HCT116 (cell line): ENCODE measurements around the gene RPUSD3. TPM values are rescaled to one million over a fixed set of nuclear protein-coding genes. Genes with fewer than 3 reads are reported as not detected.

Experiments
- ATAC-seq: fragments of 200-7000 bp; cut with Tn5 transposase; 2 replicates; pipeline ENCODE4 v1.9.1; 2020; ENCODE audit warnings: mild to moderate bottlenecking, moderate library complexity
- BruUV-seq: library from RNA; stranded (reverse); fragments of 400-500 nt; replicated peaks from 2 replicates; lab custom pipeline; 2021; lab: Mats Ljungman, UMichigan
- CTCF ChIA-PET: fragments of 300-600 bp; sonication (Branson Sonifier 250); formaldehyde crosslinking; loops from one replicate; lab custom pipeline; 2021; ENCODE audit warnings: antibody characterized with exemption; lab: Charles Lee
- POLR2A ChIA-PET: fragments of 300-600, 350-600 bp; sonication (Branson Sonifier 250); formaldehyde crosslinking; loops from one replicate; lab custom pipeline; 2021; ENCODE audit warnings: antibody characterized with exemption; lab: Charles Lee
- RAD21 ChIA-PET, 2 experiments: fragments of 300-600 bp; sonication (Branson Sonifier 250); formaldehyde crosslinking; loops; one replicate each; lab custom pipeline; 2023; ENCODE audit warnings: low total read pairs in 2 of 2; ENCODE audit not compliant: uncharacterized antibody in 2 of 2, unreplicated experiment in 2 of 2, low non-redundant PET in 1 of 2; lab: Charles Lee
- DNase-seq: peaks from one replicate; pipeline ENCODE4 v3.0.0-alpha.2; 2010; ENCODE audit warnings: low read depth, low spot score
- H2AFZ ChIP-seq: fragments of 200-600 bp; shearing (Covaris generic), sonication (generic); 2 replicates; pipeline ENCODE4 v1.6.1; 2017; ENCODE audit warnings: low read depth, mixed run types, mixed read lengths, antibody characterized with exemption, low read length; ENCODE audit not compliant: poor library complexity, severe bottlenecking
- H3K27ac ChIP-seq: 2 replicates; pipeline ENCODE4 v1.5.1; 2012; ENCODE audit warnings: low read depth, low read length
- H3K27me3 ChIP-seq: fragments of 200-600 bp; sonication (generic); 2 replicates; pipeline ENCODE4 v1.6.1; 2016; ENCODE audit warnings: mixed run types, low read length, mixed read lengths; ENCODE audit not compliant: insufficient read depth
- H3K36me3 ChIP-seq, 2 experiments: fragments of 200-500 bp in 1 of 2; fragments of 200-600 bp in 1 of 2; sonication (Bioruptor generic) in 1 of 2; sonication (generic) in 1 of 2; 2 replicates each; pipeline versions ENCODE4 v1.5.1 to v1.6.1; 2014 to 2016; ENCODE audit warnings: low read length in 2 of 2, inconsistent platforms in 1 of 2, mixed read lengths in 1 of 2, mixed run types in 1 of 2; ENCODE audit not compliant: insufficient read depth in 2 of 2, control insufficient read depth in 1 of 2
- H3K4me1 ChIP-seq, 2 experiments: fragments of 200-600 bp in 1 of 2; sonication (generic) in 1 of 2; 2 replicates each; pipeline versions ENCODE4 v1.5.1 to v1.6.1; 2012 to 2017; ENCODE audit warnings: low read length in 2 of 2, inconsistent platforms in 1 of 2, mild to moderate bottlenecking in 1 of 2, mixed read lengths in 1 of 2, mixed run types in 1 of 2, moderate library complexity in 1 of 2; ENCODE audit not compliant: insufficient read depth in 2 of 2, control insufficient read depth in 1 of 2
- H3K4me2 ChIP-seq: fragments of 200-600 bp; sonication (generic); 2 replicates; pipeline ENCODE4 v1.6.1; 2017; ENCODE audit warnings: mixed run types, low read length, mixed read lengths
- H3K4me3 ChIP-seq, 2 experiments: fragments of 200-600 bp in 1 of 2; sonication (generic) in 1 of 2; replicated peaks in 1 of 2; 2 replicates each; pipeline ENCODE4 v1.5.1; 2011 to 2016; ENCODE audit warnings: low read length in 2 of 2, control low read depth in 1 of 2, low read depth in 1 of 2, mild to moderate bottlenecking in 1 of 2, mixed read lengths in 1 of 2, mixed run types in 1 of 2
- H3K79me2 ChIP-seq: fragments of 200-600 bp; sonication (generic); 2 replicates; pipeline ENCODE4 v1.6.1; 2017; ENCODE audit warnings: mild to moderate bottlenecking, mixed run types, low read length, moderate library complexity, mixed read lengths; ENCODE audit not compliant: insufficient read depth
- H3K9ac ChIP-seq: fragments of 200-600 bp; sonication (generic); 2 replicates; pipeline ENCODE4 v1.6.1; 2016; ENCODE audit warnings: low read length, mixed read lengths
- H3K9me2 ChIP-seq: fragments of 200-600 bp; sonication (generic), shearing (Covaris generic); 2 replicates; pipeline ENCODE4 v1.6.1; 2017; ENCODE audit warnings: mixed run types, mild to moderate bottlenecking, moderate library complexity; ENCODE audit not compliant: insufficient read depth
- H3K9me3 ChIP-seq, 2 experiments: fragments of 200-500 bp in 1 of 2; fragments of 200-600 bp in 1 of 2; sonication (Bioruptor generic) in 1 of 2; sonication (generic) in 1 of 2; 2 replicates each; pipeline ENCODE4 v1.6.1; 2014 to 2017; ENCODE audit warnings: low read length in 2 of 2, mixed read lengths in 2 of 2, inconsistent platforms in 1 of 2, low read depth in 1 of 2, mild to moderate bottlenecking in 1 of 2, mixed run types in 1 of 2, moderate library complexity in 1 of 2; ENCODE audit not compliant: control insufficient read depth in 1 of 2, insufficient read depth in 1 of 2
- H4K20me1 ChIP-seq: fragments of 200-600 bp; sonication (generic), shearing (Covaris generic); 2 replicates; pipeline ENCODE4 v1.6.1; 2017; ENCODE audit warnings: mixed run types, mild to moderate bottlenecking, moderate library complexity; ENCODE audit not compliant: insufficient read depth
- CBX3 ChIP-seq: IDR thresholded peaks from 2 replicates; pipeline ENCODE4 v1.6.1; 2012; ENCODE audit warnings: low read depth
- CEBPB ChIP-seq: IDR thresholded peaks from 2 replicates; pipeline ENCODE4 v1.6.1; 2012; ENCODE audit warnings: low read depth
- EGR1 ChIP-seq: IDR thresholded peaks from 2 replicates; pipeline ENCODE4 v1.6.1; 2012; ENCODE audit warnings: low read depth
- ELF1 ChIP-seq: IDR thresholded peaks from 2 replicates; pipeline ENCODE4 v1.6.1; 2012; ENCODE audit warnings: low read depth, borderline replicate concordance
- EZH2phosphoT487 ChIP-seq: fragments of 200-600 bp; IDR thresholded peaks from 2 replicates; pipeline ENCODE4 v1.6.1; 2018; ENCODE audit warnings: antibody characterized with exemption, borderline replicate concordance
- FOSL1 ChIP-seq: IDR thresholded peaks from 2 replicates; pipeline ENCODE4 v1.6.1; 2012; ENCODE audit warnings: low read depth
- SIN3A ChIP-seq: IDR thresholded peaks from 2 replicates; pipeline ENCODE4 v1.6.1; 2012; ENCODE audit warnings: low read depth
- SP1 ChIP-seq: IDR thresholded peaks from 2 replicates; pipeline ENCODE4 v1.6.1; 2012; ENCODE audit warnings: low read depth
- TCF7L2 ChIP-seq: IDR thresholded peaks from 2 replicates; pipeline ENCODE4 v1.7.0; 2011; ENCODE audit warnings: borderline replicate concordance, inconsistent platforms; ENCODE audit not compliant: insufficient read depth, insufficient read length; ENCODE audit errors: extremely low read depth
- YY1 ChIP-seq: IDR thresholded peaks from 2 replicates; pipeline ENCODE4 v1.6.1; 2011; ENCODE audit warnings: low read length, low read depth, moderate library complexity, mild to moderate bottlenecking; ENCODE audit not compliant: insufficient replicate concordance; ENCODE audit errors: extremely low read depth
- ZFX ChIP-seq: fragments of 450-650 bp; IDR thresholded peaks from 2 replicates; pipeline ENCODE4 v1.6.1; 2017
- intact Hi-C: fragments of 100-400 bp; cut with micrococcal nuclease; formaldehyde crosslinking; loops from 2 replicates; pipeline ENCODE4 v1.10.0; 2022
- total RNA-seq: library from RNA; stranded (reverse); gene quantifications from one replicate; pipeline ENCODE4 v1.2.1, GENCODE V29; 2021; ENCODE audit not compliant: unreplicated experiment
- TF ChIP-seq, protein P1 (sequence below): IDR thresholded peaks from 2 replicates; pipeline ENCODE4 v1.6.1; 2012
- TF ChIP-seq, protein P2 (sequence below), 3 experiments: fragments of 200-600 bp in 1 of 3; sonication (generic) in 1 of 3; IDR thresholded peaks in 2 of 3; conservative IDR thresholded peaks in 1 of 3; 2 replicates each; pipeline ENCODE4 v1.5.1; 2012 to 2017; ENCODE audit warnings: low read depth in 2 of 3, low read length in 2 of 3, antibody characterized with exemption in 1 of 3, borderline replicate concordance in 1 of 3, control low read depth in 1 of 3, mild to moderate bottlenecking in 1 of 3, mixed read lengths in 1 of 3, mixed run types in 1 of 3, moderate library complexity in 1 of 3; ENCODE audit not compliant: insufficient read depth in 1 of 3
- TF ChIP-seq, protein P3 (sequence below): IDR thresholded peaks from 2 replicates; pipeline ENCODE4 v1.6.1; 2012; ENCODE audit warnings: low read depth
- TF ChIP-seq, protein P4 (sequence below): IDR thresholded peaks from 2 replicates; pipeline ENCODE4 v1.6.1; 2012

The RPUSD3 gene
- total RNA-seq, 1 experiment from 2014 or later: 58.0 TPM

DNA sequence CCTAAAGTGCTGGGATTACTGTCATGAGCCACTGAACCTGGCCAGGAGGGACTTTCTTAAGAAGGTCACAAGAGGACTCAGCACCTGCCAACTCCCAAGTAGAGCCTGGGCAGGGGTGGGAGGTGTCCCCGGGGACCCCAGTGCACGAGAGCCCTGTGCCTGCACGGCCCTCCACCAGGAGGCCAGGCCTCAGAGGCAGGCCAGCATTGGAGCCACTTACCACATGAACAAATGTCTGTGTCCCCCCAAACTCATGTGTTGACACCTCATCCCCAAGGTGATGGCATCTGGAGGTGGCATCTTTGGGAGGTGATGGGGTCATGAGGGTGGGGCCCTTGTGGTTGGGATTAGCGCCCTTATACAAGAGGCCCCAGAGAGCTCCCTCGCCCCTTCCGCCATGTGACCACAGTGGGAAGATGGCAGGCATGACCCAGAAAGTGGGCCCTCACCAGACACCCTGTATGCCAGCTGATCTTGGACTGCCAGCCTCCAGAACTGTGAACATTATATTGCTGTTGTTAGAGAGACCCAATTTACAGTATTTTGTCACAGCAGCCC lies 3.2 kb upstream of the RPUSD3 start:
- H3K4me3 ChIP-seq: no peak overlapping the region
- no peak for TF ChIP-seq FOSL1
- TF ChIP-seq TCF7L2: no peak
- TF ChIP-seq, protein P1, sequence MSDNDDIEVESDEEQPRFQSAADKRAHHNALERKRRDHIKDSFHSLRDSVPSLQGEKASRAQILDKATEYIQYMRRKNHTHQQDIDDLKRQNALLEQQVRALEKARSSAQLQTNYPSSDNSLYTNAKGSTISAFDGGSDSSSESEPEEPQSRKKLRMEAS: no peak
- TF ChIP-seq SIN3A: no peak
- TF ChIP-seq, protein P2, sequence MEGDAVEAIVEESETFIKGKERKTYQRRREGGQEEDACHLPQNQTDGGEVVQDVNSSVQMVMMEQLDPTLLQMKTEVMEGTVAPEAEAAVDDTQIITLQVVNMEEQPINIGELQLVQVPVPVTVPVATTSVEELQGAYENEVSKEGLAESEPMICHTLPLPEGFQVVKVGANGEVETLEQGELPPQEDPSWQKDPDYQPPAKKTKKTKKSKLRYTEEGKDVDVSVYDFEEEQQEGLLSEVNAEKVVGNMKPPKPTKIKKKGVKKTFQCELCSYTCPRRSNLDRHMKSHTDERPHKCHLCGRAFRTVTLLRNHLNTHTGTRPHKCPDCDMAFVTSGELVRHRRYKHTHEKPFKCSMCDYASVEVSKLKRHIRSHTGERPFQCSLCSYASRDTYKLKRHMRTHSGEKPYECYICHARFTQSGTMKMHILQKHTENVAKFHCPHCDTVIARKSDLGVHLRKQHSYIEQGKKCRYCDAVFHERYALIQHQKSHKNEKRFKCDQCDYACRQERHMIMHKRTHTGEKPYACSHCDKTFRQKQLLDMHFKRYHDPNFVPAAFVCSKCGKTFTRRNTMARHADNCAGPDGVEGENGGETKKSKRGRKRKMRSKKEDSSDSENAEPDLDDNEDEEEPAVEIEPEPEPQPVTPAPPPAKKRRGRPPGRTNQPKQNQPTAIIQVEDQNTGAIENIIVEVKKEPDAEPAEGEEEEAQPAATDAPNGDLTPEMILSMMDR (IDR thresholded peaks at IDR 0.05 in 2 of 3, conservative IDR thresholded peaks at IDR 0.05 in 1 of 3; ENCODE audit: borderline replicate concordance in 1 of 3, insufficient read depth in 1 of 3, low read depth in 2 of 3, low read length in 2 of 3): no peak
- TF ChIP-seq ZFX: no peak
- ChIA-PET RAD21 (no interaction called here), CTCF (interaction anchor here (1.1 kb wide), 1 partner anchor 99 kb away, joined by 5 read pairs; no protein-coding TSS in a partner anchor), POLR2A (no interaction called here)
- no peaks in the 10 kb centered on the region for H3K27me3 ChIP-seq
- DNase-seq (no peak), ATAC-seq (no peak)
- peaks cover 0 to 15% of the 10 kb centered on the region in 2 experiments; a peak in 1 of 4 replicates for H3K4me1 ChIP-seq
- H3K9ac ChIP-seq: no peak overlapping the region
- no peak overlapping the region for H3K4me2 ChIP-seq
- H2AFZ ChIP-seq: no peak overlapping the region
- no peaks in the 10 kb centered on the region for H3K9me2 ChIP-seq
- BruUV-seq: no TSS peak
- H3K9me3 ChIP-seq: no peaks in the 10 kb centered on the region; a peak in 1 of 4 replicates
- H4K20me1 ChIP-seq: no peaks in the 10 kb centered on the region
- H3K27ac ChIP-seq: no peak overlapping the region
- intact Hi-C loops: no loop called here
- H3K79me2 ChIP-seq: peaks cover 7% of the 10 kb centered on the region; the same call in 1 of the 2 replicates
- H3K36me3 ChIP-seq: no peaks in the 10 kb centered on the region; a peak in 1 of 4 replicates

DNA sequence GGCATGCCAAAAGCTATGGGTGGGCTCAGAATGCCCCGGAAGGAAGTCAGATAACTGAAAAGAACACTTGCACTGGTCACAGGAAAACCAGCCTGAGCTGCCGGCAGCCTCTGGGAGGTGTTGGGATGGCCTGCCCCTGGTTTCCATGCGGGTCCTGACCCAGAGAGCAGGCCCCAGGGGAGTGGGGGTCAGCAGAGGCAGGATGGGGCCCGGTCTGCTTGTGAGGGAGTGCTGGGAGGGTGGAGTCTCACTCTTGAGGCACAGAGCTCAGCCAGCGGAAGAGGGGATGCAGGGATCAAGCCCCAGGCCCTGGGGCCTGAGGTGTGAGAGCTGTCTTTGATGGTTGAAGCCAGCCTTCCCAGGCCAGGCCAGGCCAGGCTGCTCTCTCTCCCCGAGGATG lies 2.4 kb upstream of the RPUSD3 start:
- no peak overlapping the region for H2AFZ ChIP-seq
- CTCF ChIA-PET: interaction anchor here (1.1 kb wide), 1 partner anchor 100 kb away, joined by 5 read pairs; no protein-coding TSS in a partner anchor
- no peak for DNase-seq
- RAD21 ChIA-PET: no interaction called here
- POLR2A ChIA-PET: no interaction called here
- H4K20me1 ChIP-seq: no peaks in the 10 kb centered on the region
- no peak for ATAC-seq
- TF ChIP-seq SP1 (no peak), CEBPB (no peak), EZH2phosphoT487 (no peak), EGR1 (no peak), YY1 (no peak), ZFX (no peak), ELF1 (no peak), CBX3 (no peak)
- TF ChIP-seq, protein P3, sequence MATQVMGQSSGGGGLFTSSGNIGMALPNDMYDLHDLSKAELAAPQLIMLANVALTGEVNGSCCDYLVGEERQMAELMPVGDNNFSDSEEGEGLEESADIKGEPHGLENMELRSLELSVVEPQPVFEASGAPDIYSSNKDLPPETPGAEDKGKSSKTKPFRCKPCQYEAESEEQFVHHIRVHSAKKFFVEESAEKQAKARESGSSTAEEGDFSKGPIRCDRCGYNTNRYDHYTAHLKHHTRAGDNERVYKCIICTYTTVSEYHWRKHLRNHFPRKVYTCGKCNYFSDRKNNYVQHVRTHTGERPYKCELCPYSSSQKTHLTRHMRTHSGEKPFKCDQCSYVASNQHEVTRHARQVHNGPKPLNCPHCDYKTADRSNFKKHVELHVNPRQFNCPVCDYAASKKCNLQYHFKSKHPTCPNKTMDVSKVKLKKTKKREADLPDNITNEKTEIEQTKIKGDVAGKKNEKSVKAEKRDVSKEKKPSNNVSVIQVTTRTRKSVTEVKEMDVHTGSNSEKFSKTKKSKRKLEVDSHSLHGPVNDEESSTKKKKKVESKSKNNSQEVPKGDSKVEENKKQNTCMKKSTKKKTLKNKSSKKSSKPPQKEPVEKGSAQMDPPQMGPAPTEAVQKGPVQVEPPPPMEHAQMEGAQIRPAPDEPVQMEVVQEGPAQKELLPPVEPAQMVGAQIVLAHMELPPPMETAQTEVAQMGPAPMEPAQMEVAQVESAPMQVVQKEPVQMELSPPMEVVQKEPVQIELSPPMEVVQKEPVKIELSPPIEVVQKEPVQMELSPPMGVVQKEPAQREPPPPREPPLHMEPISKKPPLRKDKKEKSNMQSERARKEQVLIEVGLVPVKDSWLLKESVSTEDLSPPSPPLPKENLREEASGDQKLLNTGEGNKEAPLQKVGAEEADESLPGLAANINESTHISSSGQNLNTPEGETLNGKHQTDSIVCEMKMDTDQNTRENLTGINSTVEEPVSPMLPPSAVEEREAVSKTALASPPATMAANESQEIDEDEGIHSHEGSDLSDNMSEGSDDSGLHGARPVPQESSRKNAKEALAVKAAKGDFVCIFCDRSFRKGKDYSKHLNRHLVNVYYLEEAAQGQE: no peak
- TF ChIP-seq, protein P4, sequence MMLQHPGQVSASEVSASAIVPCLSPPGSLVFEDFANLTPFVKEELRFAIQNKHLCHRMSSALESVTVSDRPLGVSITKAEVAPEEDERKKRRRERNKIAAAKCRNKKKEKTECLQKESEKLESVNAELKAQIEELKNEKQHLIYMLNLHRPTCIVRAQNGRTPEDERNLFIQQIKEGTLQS: no peak
- H3K27me3 ChIP-seq: no peaks in the 10 kb centered on the region
- BruUV-seq: no TSS peak
- no peak overlapping the region for H3K4me2 ChIP-seq
- H3K4me1 ChIP-seq: peaks cover 0 to 15% of the 10 kb centered on the region in 2 experiments; a peak in 1 of 4 replicates
- no peak overlapping the region for H3K4me3 ChIP-seq
- H3K79me2 ChIP-seq: peaks cover 7% of the 10 kb centered on the region; the same call in 1 of the 2 replicates
- no peak overlapping the region for H3K9ac ChIP-seq
- intact Hi-C loops: no loop called here
- H3K9me2 ChIP-seq: no peaks in the 10 kb centered on the region
- H3K36me3 ChIP-seq: peaks cover 4 to 7% of the 10 kb centered on the region in 2 experiments; a peak in 2 of 4 replicates
- H3K27ac ChIP-seq: no peak overlapping the region
- no peaks in the 10 kb centered on the region; a peak in 1 of 4 replicates for H3K9me3 ChIP-seq
